ENCODE results near the gene TNFSF8.

TNFSF8 gene

DNA sequence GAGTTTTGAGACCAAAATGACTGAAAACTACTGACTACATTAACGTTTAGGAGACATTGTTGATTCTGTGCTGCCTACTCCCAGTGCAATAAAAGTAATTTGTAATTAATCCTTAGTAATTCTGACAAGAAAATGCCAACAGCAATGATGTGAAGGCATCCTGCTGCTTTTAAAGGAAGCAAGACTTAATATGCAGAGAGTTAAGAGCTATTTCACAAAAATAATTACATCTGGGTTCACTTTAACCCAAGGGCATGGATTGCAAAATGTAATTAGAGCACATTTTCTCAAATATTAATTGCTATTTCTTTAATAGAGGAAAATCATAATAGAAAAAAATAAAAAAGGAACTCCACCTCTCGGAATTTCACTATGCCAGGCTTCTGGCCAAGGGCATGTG is 22.7 kb upstream of the TNFSF8 start:
- no peaks in the 10 kb centered on the region for H3K9me3 ChIP-seq (ENCODE audit: control insufficient read depth, insufficient read depth, low read depth, low read length)
- CTCF ChIA-PET: interaction anchor here (0.6 to 1.9 kb wide), 2 partner anchors 16 to 180 kb away, joined by 3 to 10 read pairs; no protein-coding TSS in a partner anchor
- no peak overlapping the region for H3K4me3 ChIP-seq (ENCODE audit: low read depth, low read length)
- POLR2A ChIA-PET: no interaction called here
- no peak overlapping the region for H3K27ac ChIP-seq (ENCODE audit: extremely low read depth, low read depth, low read length)
- no peaks in the 10 kb centered on the region for H3K36me3 ChIP-seq (ENCODE audit: control insufficient read depth in 2 of 2, insufficient read depth in 1 of 2, low read length in 2 of 2)
- H3K4me1 ChIP-seq (ENCODE audit: control insufficient read depth, insufficient read depth, low read length): no peaks in the 10 kb centered on the region
- TF ChIP-seq ZNF266 (tag by site-specific recombination; IDR thresholded peaks at IDR 0.05; ENCODE audit: low read depth) (no peak), SP7 (tag by site-specific recombination; IDR thresholded peaks at IDR 0.05) (no peak)

DNA sequence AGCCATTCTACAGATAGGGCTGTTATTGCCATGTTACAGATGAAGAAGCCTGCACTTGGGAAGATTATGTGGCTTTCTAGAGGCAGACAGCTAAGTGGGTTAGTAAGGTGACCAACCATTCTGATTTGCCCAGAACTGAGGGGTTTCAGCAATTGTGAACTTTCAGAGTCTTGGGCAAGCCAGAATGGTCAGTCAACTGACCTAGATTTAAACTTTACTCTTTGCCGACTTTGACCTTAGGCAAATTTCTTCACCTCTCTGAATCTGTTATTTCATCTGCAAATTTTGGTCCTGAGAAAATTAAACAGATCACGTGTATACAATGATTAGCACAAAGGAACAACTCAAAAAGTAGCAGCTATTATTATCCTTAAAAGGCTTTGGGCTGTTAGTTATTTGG is 20.4 kb upstream of the TNFSF8 start:
- Histone ChIP-seq H3K4me3 (ENCODE audit: low read depth, low read length) (no peak overlapping the region), H3K4me1 (ENCODE audit: control insufficient read depth, insufficient read depth, low read length) (no peaks in the 10 kb centered on the region), H3K27ac (ENCODE audit: extremely low read depth, low read depth, low read length) (no peak overlapping the region), H3K9me3 (ENCODE audit: control insufficient read depth, insufficient read depth, low read depth, low read length) (no peaks in the 10 kb centered on the region), H3K36me3 (ENCODE audit: control insufficient read depth in 2 of 2, insufficient read depth in 1 of 2, low read length in 2 of 2) (no peaks in the 10 kb centered on the region)
- ChIA-PET POLR2A (no interaction called here), CTCF (interaction anchor here (1.3 kb wide), 1 partner anchor 12 kb away, joined by 4 read pairs; no protein-coding TSS in a partner anchor)
- no peak for TF ChIP-seq ZNF248 (tag by site-specific recombination; IDR thresholded peaks at IDR 0.05)
- no peak for TF ChIP-seq GLIS2 (tag by site-specific recombination; IDR thresholded peaks at IDR 0.05)
- TF ChIP-seq ZNF366 (tag by site-specific recombination; conservative IDR thresholded peaks at IDR 0.05): no peak

DNA sequence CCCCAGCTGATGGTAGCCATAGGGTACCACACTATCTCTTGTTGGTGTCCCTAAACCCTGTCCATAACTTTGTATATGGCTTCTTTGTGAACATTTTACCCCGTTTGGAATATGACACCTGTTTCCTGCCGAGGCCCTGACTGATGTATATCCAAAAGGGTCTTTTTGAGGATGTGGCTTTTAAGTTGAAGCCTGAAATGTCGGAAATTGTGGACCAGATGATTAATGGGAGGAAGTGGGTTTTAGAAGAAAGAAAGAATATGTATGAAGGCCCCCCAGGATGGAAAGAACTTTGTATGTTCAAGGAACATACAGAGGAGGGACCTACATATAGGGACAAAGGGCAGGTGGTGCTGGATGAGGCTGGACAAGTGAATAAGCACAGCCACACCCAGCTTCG is 16.7 kb upstream of the TNFSF8 start:
- ChIA-PET POLR2A (no interaction called here), CTCF (interaction anchor here (1.0 kb wide), 1 partner anchor 36 kb away, joined by 4 read pairs; no protein-coding TSS in a partner anchor)
- TF ChIP-seq ZNF157 (tag by site-specific recombination; IDR thresholded peaks at IDR 0.05): no peak
- no peak for TF ChIP-seq SETDB1 (IDR thresholded peaks at IDR 0.05; ENCODE audit: insufficient read length, low read length)
- no peak for TF ChIP-seq SP7 (tag by site-specific recombination; IDR thresholded peaks at IDR 0.05)
- no peak for TF ChIP-seq ZNF529 (tag by site-specific recombination; IDR thresholded peaks at IDR 0.05; ENCODE audit: insufficient replicate concordance)
- no peak for TF ChIP-seq SCRT2 (tag by site-specific recombination; IDR thresholded peaks at IDR 0.05)
- H3K4me3 ChIP-seq (ENCODE audit: low read depth, low read length): no peak overlapping the region
- H3K4me1 ChIP-seq (ENCODE audit: control insufficient read depth, insufficient read depth, low read length): no peaks in the 10 kb centered on the region
- no peaks in the 10 kb centered on the region for H3K9me3 ChIP-seq (ENCODE audit: control insufficient read depth, insufficient read depth, low read depth, low read length)
- no peak overlapping the region for H3K27ac ChIP-seq (ENCODE audit: extremely low read depth, low read depth, low read length)
- H3K36me3 ChIP-seq (ENCODE audit: control insufficient read depth in 2 of 2, insufficient read depth in 1 of 2, low read length in 2 of 2): no peaks in the 10 kb centered on the region

DNA sequence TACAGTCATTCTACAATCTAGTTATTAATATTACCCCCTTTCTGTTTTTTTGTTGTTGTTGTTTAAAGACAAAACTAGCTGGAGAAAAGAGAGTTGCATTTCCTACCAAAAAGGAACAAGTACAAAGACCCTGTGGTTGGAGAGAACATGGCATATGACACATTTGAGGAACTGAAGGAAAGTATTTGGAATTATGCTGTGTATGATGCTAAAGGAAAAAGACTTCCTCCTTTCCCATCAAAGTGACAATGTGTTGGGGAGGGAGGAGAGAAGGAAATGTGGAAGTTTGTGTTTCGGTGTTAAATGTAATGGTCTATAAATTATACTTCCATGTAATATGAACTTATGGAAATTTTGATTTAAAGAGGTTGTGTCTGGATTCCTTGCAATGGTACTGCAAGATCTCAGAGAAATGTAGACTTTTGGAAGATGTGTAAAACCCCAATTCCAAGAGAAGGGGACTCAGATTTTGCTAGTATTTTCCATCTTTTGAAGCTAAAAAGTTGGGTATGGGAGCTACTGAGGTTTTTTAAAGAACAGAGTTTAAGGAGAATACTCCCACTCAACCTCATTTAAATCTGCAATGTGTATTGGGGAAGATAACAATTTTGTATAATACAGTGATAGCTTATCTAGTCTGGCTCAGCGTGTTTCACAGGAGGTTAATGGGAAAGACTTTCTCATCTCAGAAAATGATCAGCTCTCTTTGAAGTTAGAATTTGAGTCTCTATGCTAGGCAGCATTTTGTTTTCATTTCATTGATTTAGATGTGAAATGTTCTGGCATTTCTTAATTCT is 15.4 kb upstream of the TNFSF8 start:
- CTCF ChIA-PET: interaction anchor here (0.9 to 1.1 kb wide), 3 partner anchors 35 to 284 kb away, joined by 3 to 4 read pairs (median 4); no protein-coding TSS in a partner anchor
- Histone ChIP-seq H3K4me3 (ENCODE audit: low read depth, low read length) (no peak overlapping the region), H3K27ac (ENCODE audit: extremely low read depth, low read depth, low read length) (no peak overlapping the region), H3K4me1 (ENCODE audit: control insufficient read depth, insufficient read depth, low read length) (no peaks in the 10 kb centered on the region), H3K36me3 (ENCODE audit: control insufficient read depth in 2 of 2, insufficient read depth in 1 of 2, low read length in 2 of 2) (no peaks in the 10 kb centered on the region), H3K9me3 (ENCODE audit: control insufficient read depth, insufficient read depth, low read depth, low read length) (no peaks in the 10 kb centered on the region)
- POLR2A ChIA-PET: no interaction called here
- TF ChIP-seq ZFP69B (tag by site-specific recombination; IDR thresholded peaks at IDR 0.05): no peak
- TF ChIP-seq, protein P1, sequence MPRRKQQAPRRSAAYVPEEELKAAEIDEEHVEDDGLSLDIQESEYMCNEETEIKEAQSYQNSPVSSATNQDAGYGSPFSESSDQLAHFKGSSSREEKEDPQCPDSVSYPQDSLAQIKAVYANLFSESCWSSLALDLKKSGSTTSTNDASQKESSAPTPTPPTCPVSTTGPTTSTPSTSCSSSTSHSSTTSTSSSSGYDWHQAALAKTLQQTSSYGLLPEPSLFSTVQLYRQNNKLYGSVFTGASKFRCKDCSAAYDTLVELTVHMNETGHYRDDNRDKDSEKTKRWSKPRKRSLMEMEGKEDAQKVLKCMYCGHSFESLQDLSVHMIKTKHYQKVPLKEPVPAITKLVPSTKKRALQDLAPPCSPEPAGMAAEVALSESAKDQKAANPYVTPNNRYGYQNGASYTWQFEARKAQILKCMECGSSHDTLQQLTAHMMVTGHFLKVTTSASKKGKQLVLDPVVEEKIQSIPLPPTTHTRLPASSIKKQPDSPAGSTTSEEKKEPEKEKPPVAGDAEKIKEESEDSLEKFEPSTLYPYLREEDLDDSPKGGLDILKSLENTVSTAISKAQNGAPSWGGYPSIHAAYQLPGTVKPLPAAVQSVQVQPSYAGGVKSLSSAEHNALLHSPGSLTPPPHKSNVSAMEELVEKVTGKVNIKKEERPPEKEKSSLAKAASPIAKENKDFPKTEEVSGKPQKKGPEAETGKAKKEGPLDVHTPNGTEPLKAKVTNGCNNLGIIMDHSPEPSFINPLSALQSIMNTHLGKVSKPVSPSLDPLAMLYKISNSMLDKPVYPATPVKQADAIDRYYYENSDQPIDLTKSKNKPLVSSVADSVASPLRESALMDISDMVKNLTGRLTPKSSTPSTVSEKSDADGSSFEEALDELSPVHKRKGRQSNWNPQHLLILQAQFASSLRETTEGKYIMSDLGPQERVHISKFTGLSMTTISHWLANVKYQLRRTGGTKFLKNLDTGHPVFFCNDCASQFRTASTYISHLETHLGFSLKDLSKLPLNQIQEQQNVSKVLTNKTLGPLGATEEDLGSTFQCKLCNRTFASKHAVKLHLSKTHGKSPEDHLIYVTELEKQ (tag by site-specific recombination; IDR thresholded peaks at IDR 0.05; ENCODE audit: borderline replicate concordance): no peak
- no peak for TF ChIP-seq ZNF560 (tag by site-specific recombination; IDR thresholded peaks at IDR 0.05; ENCODE audit: borderline replicate concordance)
- no peak for TF ChIP-seq ZSCAN23 (tag by site-specific recombination; IDR thresholded peaks at IDR 0.05)
- TF ChIP-seq SCRT2 (tag by site-specific recombination; IDR thresholded peaks at IDR 0.05): no peak
